H1 (cell line): ENCODE data around the gene PDZK1IP1. TPM values are rescaled to one million over a fixed set of nuclear protein-coding genes. Genes with fewer than 3 reads are reported as not detected.
A peak's percentile ranks its signal among the peaks of the same experiment; 100 is the strongest.

Experiments
- CTCF ChIA-PET: fragments of 300-600 bp; sonication (Branson Sonifier 250); formaldehyde crosslinking; loops from one replicate; lab custom pipeline; 2021; ENCODE audit not compliant: partially characterized antibody; lab: Charles Lee
- POLR2A ChIA-PET: fragments of 300-600 bp; sonication (Branson Sonifier 250); formaldehyde crosslinking; loops from one replicate; lab custom pipeline; 2021; ENCODE audit warnings: inconsistent platforms; ENCODE audit not compliant: partially characterized antibody; lab: Charles Lee
- DNase-seq, 2 experiments: peaks; one replicate each; pipeline versions ENCODE4 v3.0.0 to v3.0.0-alpha.2; 2010 to 2022; ENCODE audit warnings: low spot score in 2 of 2, low read depth in 1 of 2, mixed read lengths in 1 of 2
- FAIRE-seq: peaks from 2 replicates; lab custom pipeline; 2011; peaks lifted over from hg19 to GRCh38; lab: Jason Lieb, UNC
- H2AFZ ChIP-seq: 2 replicates; pipeline ENCODE4 v1.8.1; 2012; ENCODE audit warnings: low read length, inconsistent platforms
- H2AK5ac ChIP-seq: 2 replicates; pipeline ENCODE4 v1.6.1; 2013; ENCODE audit warnings: low read depth, low read length
- H2BK120ac ChIP-seq: replicated peaks from 2 replicates; pipeline ENCODE3; 2013; ENCODE audit warnings: low read depth, low read length, inconsistent platforms
- H2BK12ac ChIP-seq: 2 replicates; pipeline ENCODE4 v1.6.1; 2013; ENCODE audit warnings: low read depth, low read length
- H2BK15ac ChIP-seq: 2 replicates; pipeline ENCODE4 v1.6.1; 2013; ENCODE audit warnings: low read length
- H2BK20ac ChIP-seq: 2 replicates; pipeline ENCODE4 v1.6.1; 2013; ENCODE audit warnings: low read length
- H2BK5ac ChIP-seq: 2 replicates; pipeline ENCODE4 v1.6.1; 2013; ENCODE audit warnings: low read depth, low read length
- H3K14ac ChIP-seq: 2 replicates; pipeline ENCODE4 v1.6.1; 2013; ENCODE audit warnings: inconsistent platforms; ENCODE audit not compliant: insufficient read length
- H3K18ac ChIP-seq: 2 replicates; pipeline ENCODE4 v1.6.1; 2013; ENCODE audit warnings: low read length; ENCODE audit errors: extremely low read depth
- H3K23ac ChIP-seq: 2 replicates; pipeline ENCODE4 v1.6.1; 2013; ENCODE audit warnings: inconsistent platforms; ENCODE audit not compliant: insufficient read length
- H3K23me2 ChIP-seq: 2 replicates; pipeline ENCODE4 v1.6.1; 2013; ENCODE audit warnings: low read depth, low read length
- H3K27ac ChIP-seq: 2 replicates; pipeline ENCODE4 v1.6.1; 2011; ENCODE audit warnings: low read depth, low read length, inconsistent platforms
- H3K27me3 ChIP-seq, 4 experiments: replicated peaks in 1 of 4; 1 replicate in 1 of 4; 2 replicates in 3 of 4; pipeline versions ENCODE4 v1.6.1 to v1.8.1; 2011 to 2013; ENCODE audit warnings: low read length in 3 of 4, mild to moderate bottlenecking in 3 of 4, inconsistent platforms in 2 of 4, mixed read lengths in 2 of 4, moderate library complexity in 1 of 4; ENCODE audit not compliant: control insufficient read depth in 3 of 4, insufficient read depth in 3 of 4; ENCODE audit errors: extremely low read depth in 1 of 4
- H3K36me3 ChIP-seq, 4 experiments: 2 replicates each; pipeline versions ENCODE4 v1.6.1 to v1.8.1; 2011 to 2013; ENCODE audit warnings: mild to moderate bottlenecking in 4 of 4, low read length in 3 of 4, moderate library complexity in 2 of 4, control low read depth in 1 of 4, inconsistent platforms in 1 of 4; ENCODE audit not compliant: insufficient read depth in 4 of 4, control insufficient read depth in 2 of 4
- H3K4ac ChIP-seq: replicated peaks from 2 replicates; pipeline ENCODE3; 2013; ENCODE audit warnings: low read length, low read depth, mixed read lengths, inconsistent platforms; ENCODE audit not compliant: insufficient read length
- H3K4me1 ChIP-seq, 4 experiments: replicated peaks in 1 of 4; 1 replicate in 1 of 4; 2 replicates in 3 of 4; pipeline versions ENCODE4 v1.6.1 to v1.8.1; 2011 to 2013; ENCODE audit warnings: low read length in 3 of 4, inconsistent platforms in 2 of 4, mixed read lengths in 1 of 4; ENCODE audit not compliant: insufficient read depth in 4 of 4, control insufficient read depth in 3 of 4
- H3K4me2 ChIP-seq, 2 experiments: 2 replicates each; pipeline versions ENCODE4 v1.6.1 to v1.8.1; 2011 to 2013; ENCODE audit warnings: low read depth in 2 of 2, low read length in 2 of 2, control low read depth in 1 of 2, inconsistent platforms in 1 of 2, mild to moderate bottlenecking in 1 of 2; ENCODE audit not compliant: insufficient read depth in 1 of 2
- H3K4me3 ChIP-seq, 4 experiments: fragments of 200-600, 300-600 bp in 1 of 4; sonication (generic), shearing (Covaris generic), sonication (Bioruptor Twin) in 1 of 4; 2 replicates each; pipeline versions ENCODE4 v1.5.1 to v1.8.1; 2011 to 2016; ENCODE audit warnings: low read length in 4 of 4, low read depth in 3 of 4, control low read depth in 2 of 4, inconsistent platforms in 2 of 4, mild to moderate bottlenecking in 2 of 4, mixed read lengths in 1 of 4, moderate library complexity in 1 of 4; ENCODE audit not compliant: insufficient read depth in 2 of 4; ENCODE audit errors: extremely low read depth in 1 of 4
- H3K56ac ChIP-seq: replicated peaks from 2 replicates; pipeline ENCODE3; 2013; ENCODE audit warnings: low read depth, mild to moderate bottlenecking, mixed read lengths, low read length, inconsistent platforms; ENCODE audit not compliant: insufficient read length
- H3K79me1 ChIP-seq: 2 replicates; pipeline ENCODE4 v1.6.1; 2013; ENCODE audit warnings: low read depth, low read length, control low read depth
- H3K79me2 ChIP-seq, 2 experiments: 2 replicates each; pipeline versions ENCODE4 v1.6.1 to v1.8.1; 2012 to 2013; ENCODE audit warnings: low read length in 2 of 2, mild to moderate bottlenecking in 2 of 2, inconsistent platforms in 1 of 2; ENCODE audit not compliant: insufficient read depth in 2 of 2, control insufficient read depth in 1 of 2
- H3K9ac ChIP-seq, 4 experiments: replicated peaks in 1 of 4; 1 replicate in 1 of 4; 2 replicates in 3 of 4; pipeline versions ENCODE4 v1.6.1 to v1.8.1; 2011 to 2013; ENCODE audit warnings: low read depth in 3 of 4, low read length in 3 of 4, control low read depth in 2 of 4, mild to moderate bottlenecking in 2 of 4, moderate library complexity in 2 of 4, inconsistent platforms in 1 of 4; ENCODE audit errors: extremely low read depth in 1 of 4
- H3K9me3 ChIP-seq, 2 experiments: 2 replicates each; pipeline versions ENCODE4 v1.6.1 to v1.8.1; 2012 to 2013; ENCODE audit warnings: mild to moderate bottlenecking in 2 of 2, moderate library complexity in 2 of 2, control low read depth in 1 of 2, inconsistent platforms in 1 of 2, low read depth in 1 of 2, low read length in 1 of 2, mixed read lengths in 1 of 2; ENCODE audit not compliant: insufficient read depth in 2 of 2
- H4K20me1 ChIP-seq, 2 experiments: replicated peaks in 1 of 2; 2 replicates each; pipeline versions ENCODE3 to v1.8.1; 2011 to 2013; ENCODE audit warnings: inconsistent platforms in 2 of 2, low read length in 2 of 2, mild to moderate bottlenecking in 1 of 2; ENCODE audit not compliant: insufficient read depth in 2 of 2, control insufficient read depth in 1 of 2
- H4K5ac ChIP-seq: 2 replicates; pipeline ENCODE4 v1.6.1; 2013; ENCODE audit warnings: low read length, low read depth, mixed read lengths, inconsistent platforms; ENCODE audit not compliant: insufficient read length
- H4K8ac ChIP-seq: 2 replicates; pipeline ENCODE4 v1.8.0; 2013; ENCODE audit warnings: mild to moderate bottlenecking, moderate library complexity, low read length, inconsistent platforms; ENCODE audit not compliant: insufficient read depth; ENCODE audit errors: extremely low read depth
- H4K91ac ChIP-seq: replicated peaks from 2 replicates; pipeline ENCODE3; 2013; ENCODE audit warnings: low read length, mixed read lengths, inconsistent platforms; ENCODE audit not compliant: insufficient read length
- EGR1 ChIP-seq: IDR thresholded peaks from 2 replicates; pipeline ENCODE4 v1.6.1; 2011; ENCODE audit warnings: low read depth, low read length, borderline replicate concordance
- EZH2 ChIP-seq: fragments of 200-600 bp; sonication (generic); IDR thresholded peaks from 2 replicates; pipeline ENCODE4 v1.7.1; 2012; ENCODE audit warnings: low read depth, mild to moderate bottlenecking, moderate library complexity, low read length, inconsistent platforms; ENCODE audit not compliant: severe bottlenecking
- SAP30 ChIP-seq: fragments of 300-600 bp; sonication (generic); IDR thresholded peaks from 2 replicates; pipeline ENCODE4 v1.7.1; 2012; ENCODE audit warnings: low read length, moderate library complexity, mild to moderate bottlenecking, inconsistent platforms; ENCODE audit not compliant: insufficient read depth, insufficient replicate concordance
- SUZ12 ChIP-seq: fragments of 200-600 bp; sonication (generic); IDR thresholded peaks from 2 replicates; pipeline ENCODE4 v1.6.1; 2012; ENCODE audit warnings: mild to moderate bottlenecking, inconsistent platforms, low read length, moderate library complexity, mixed read lengths
- YY1 ChIP-seq: IDR thresholded peaks from 2 replicates; pipeline ENCODE4 v1.6.1; 2011; ENCODE audit warnings: low read depth, mild to moderate bottlenecking, low read length
- WGBS, 2 experiments: shearing (Covaris generic) in 1 of 2; methylation state at CpG; one replicate each; pipeline versions ENCODE4 v1.1.6 to v1.1.7; 2013 to 2015; ENCODE audit warnings: low lambda C conversion rate in 2 of 2, mixed read lengths in 2 of 2, inconsistent platforms in 1 of 2, low coverage in 1 of 2, missing lambda C conversion rate in 1 of 2; ENCODE audit not compliant: insufficient replicate concordance in 2 of 2, insufficient coverage in 1 of 2, insufficient read length in 1 of 2; ENCODE audit errors: extremely low coverage in 1 of 2, missing lambda C conversion rate in 1 of 2; 5-methylcytosine and 5-hydroxymethylcytosine counted together
- polyA plus RNA-seq, 7 experiments: library from polyadenylated mRNA; depleted of rRNA in 3 of 7; stranded (reverse) in 5 of 7; unstranded in 2 of 7; fragments of >200 nt in 5 of 7; fragments of 200-250 nt in 2 of 7; gene quantifications; 1 replicate in 5 of 7; 2 replicates in 1 of 7; 4 replicates in 1 of 7; pipeline versions ENCODE4 v1.2.1 to v1.2.3, GENCODE V29; 2011 to 2013; ENCODE audit warnings: missing spikeins in 2 of 7, mixed read lengths in 2 of 7
- total RNA-seq: library from RNA; stranded (reverse); fragmentation: NEBNext Ultra II Directional; extraction: Animal tissue kit (Norgen Biotek cat#: 25700); gene quantifications from 2 replicates; pipeline ENCODE4 v1.2.1, GENCODE V29; 2021

The PDZK1IP1 gene
- total and polyA plus RNA-seq, 2 of the 8 experiments (the other 6 are each of a cell fraction or from before 2014, with no cell fraction given): 0.17 TPM; not detected in 1

DNA sequence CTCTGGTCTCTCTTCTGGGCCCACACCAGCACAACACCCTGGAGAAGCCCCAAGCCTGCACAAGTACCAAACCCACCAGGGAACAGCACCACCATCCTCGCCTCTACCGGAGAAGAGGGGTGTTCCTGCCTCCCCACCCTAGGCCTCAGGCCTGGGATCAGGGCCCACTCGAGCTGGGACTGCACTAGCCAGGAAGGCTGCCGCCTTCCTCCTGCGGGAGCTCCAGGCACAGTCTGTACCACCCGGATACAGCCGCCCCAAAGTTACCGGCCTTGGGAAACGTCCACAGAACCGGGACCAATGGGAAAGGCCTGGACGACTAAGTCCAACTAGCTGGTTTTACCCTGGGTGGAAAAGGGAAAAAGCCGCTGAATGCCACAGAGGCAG lies 38.8 kb upstream of the PDZK1IP1 start:
- no peaks in the 10 kb centered on the region for H3K79me2 ChIP-seq
- H4K8ac ChIP-seq: no peak overlapping the region; the same call in 1 of the 2 replicates
- no peak overlapping the region for H3K56ac ChIP-seq
- FAIRE-seq (no peak), DNase-seq (peak in 1 of 2 experiments; percentile 62)
- peaks cover 5 to 17% of the 10 kb centered on the region in 2 experiments for H4K20me1 ChIP-seq
- H3K23ac ChIP-seq: no peak overlapping the region
- no peak overlapping the region for H2AK5ac ChIP-seq
- H2BK5ac ChIP-seq: no peak overlapping the region
- TF ChIP-seq YY1 (no peak), SAP30 (no peak), EZH2 (peak; percentile 69), SUZ12 (0 out of 2 replicates have a peak, but pooled peaks have one; percentile 73), EGR1 (no peak)
- peak overlapping the region in 3 of 4 experiments; percentile 4 to 59 (median 35); a peak in 5 of 8 replicates for H3K4me3 ChIP-seq
- H3K36me3 ChIP-seq: no peaks in the 10 kb centered on the region; a peak in 1 of 8 replicates
- no peaks in the 10 kb centered on the region for H3K9me3 ChIP-seq
- H3K14ac ChIP-seq: no peak overlapping the region
- H3K79me1 ChIP-seq: no peaks in the 10 kb centered on the region
- no peak overlapping the region for H3K27ac ChIP-seq
- H4K91ac ChIP-seq: no peak overlapping the region
- ChIA-PET CTCF (interaction anchor here (0.9 to 5.9 kb wide), 9 partner anchors 10 to 203 kb away, joined by 3 to 30 read pairs (median 4); partner anchors contain the start of gene PDZK1IP1), POLR2A (interaction anchor here (0.5 to 2.1 kb wide), 3 partner anchors 28 to 50 kb away, joined by 4 to 5 read pairs (median 4); no protein-coding TSS in a partner anchor)
- peak overlapping the region; percentile 3 for H3K18ac ChIP-seq
- 11% methylated on average over 11 of the region's 12 CpGs; no CpG with 5 or more reads in 1 of the 2 experiments for WGBS, 2 experiments
- 0 out of 2 replicates have a peak overlapping the region, but pooled peaks have one; percentile 88 for H2BK15ac ChIP-seq
- no peak overlapping the region for H3K9ac ChIP-seq
- no peak overlapping the region for H2BK120ac ChIP-seq
- no peak overlapping the region for H3K4ac ChIP-seq
- H3K4me2 ChIP-seq: peak overlapping the region; percentile 71 to 97
- H3K4me1 ChIP-seq: peaks cover 11 to 54% (median 39%) of the 10 kb centered on the region in 4 experiments
- no peak overlapping the region for H2AFZ ChIP-seq
- H2BK12ac ChIP-seq: no peak overlapping the region
- H3K27me3 ChIP-seq: peaks cover 90 to 100% (median 100%) of the 10 kb centered on the region in 4 experiments
- H4K5ac ChIP-seq: no peak overlapping the region
- 0 out of 2 replicates have a peak overlapping the region, but pooled peaks have one; percentile 80 for H2BK20ac ChIP-seq
- H3K23me2 ChIP-seq: peaks cover 11% of the 10 kb centered on the region
